Testis (tissue), 2 donors: ENCODE results near the gene SMARCD1.

Source experiments
- POLR2A ChIP-seq: fragments of 450-650 bp; IDR thresholded peaks from one replicate; pipeline ENCODE4 v1.6.1; 2017; ENCODE audit warnings: antibody characterized with exemption, mild to moderate bottlenecking, moderate library complexity
- TF ChIP-seq, protein P1 (sequence below), 3 experiments: fragments of 450-650 bp in 2 of 3; fragments of 200-600 bp in 1 of 3; sonication (generic) in 1 of 3; IDR thresholded peaks; one replicate each; pipeline ENCODE4 v1.5.1; 2016 to 2019; ENCODE audit warnings: antibody characterized with exemption in 3 of 3, mild to moderate bottlenecking in 2 of 3, moderate library complexity in 1 of 3

DNA sequence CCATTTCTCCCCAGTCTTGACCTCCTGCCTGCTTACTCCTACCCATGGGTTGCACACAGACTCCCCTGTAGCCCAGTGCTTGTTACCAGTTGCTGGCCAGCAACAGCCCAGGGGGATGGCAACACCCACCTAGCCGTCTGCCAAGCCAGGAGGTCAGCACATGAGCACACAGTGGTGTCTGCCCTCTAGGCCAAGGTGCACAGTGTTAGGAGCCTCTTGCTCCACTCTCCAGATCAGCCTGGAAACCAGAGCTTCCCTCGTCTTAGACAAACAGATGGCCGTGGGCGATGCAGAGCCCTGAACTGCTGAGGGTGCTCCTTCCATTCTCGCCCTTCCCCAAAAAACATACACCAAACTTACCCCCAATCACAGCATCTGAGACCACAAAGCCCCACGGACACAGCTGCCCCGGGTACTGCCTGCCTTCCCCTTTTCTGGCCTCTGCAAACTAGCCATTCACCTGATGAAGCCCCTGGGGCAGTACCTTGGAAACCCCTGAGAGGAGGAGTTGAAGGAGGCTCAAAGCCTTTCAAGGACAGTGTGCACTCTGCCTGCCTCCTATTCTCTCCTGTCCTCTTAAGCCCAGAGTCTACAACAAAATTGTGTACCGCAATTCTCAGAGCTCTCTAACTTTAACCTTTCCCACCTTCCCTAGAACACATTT, 17.6 kb downstream of the SMARCD1 start:
- TF ChIP-seq, protein P1, sequence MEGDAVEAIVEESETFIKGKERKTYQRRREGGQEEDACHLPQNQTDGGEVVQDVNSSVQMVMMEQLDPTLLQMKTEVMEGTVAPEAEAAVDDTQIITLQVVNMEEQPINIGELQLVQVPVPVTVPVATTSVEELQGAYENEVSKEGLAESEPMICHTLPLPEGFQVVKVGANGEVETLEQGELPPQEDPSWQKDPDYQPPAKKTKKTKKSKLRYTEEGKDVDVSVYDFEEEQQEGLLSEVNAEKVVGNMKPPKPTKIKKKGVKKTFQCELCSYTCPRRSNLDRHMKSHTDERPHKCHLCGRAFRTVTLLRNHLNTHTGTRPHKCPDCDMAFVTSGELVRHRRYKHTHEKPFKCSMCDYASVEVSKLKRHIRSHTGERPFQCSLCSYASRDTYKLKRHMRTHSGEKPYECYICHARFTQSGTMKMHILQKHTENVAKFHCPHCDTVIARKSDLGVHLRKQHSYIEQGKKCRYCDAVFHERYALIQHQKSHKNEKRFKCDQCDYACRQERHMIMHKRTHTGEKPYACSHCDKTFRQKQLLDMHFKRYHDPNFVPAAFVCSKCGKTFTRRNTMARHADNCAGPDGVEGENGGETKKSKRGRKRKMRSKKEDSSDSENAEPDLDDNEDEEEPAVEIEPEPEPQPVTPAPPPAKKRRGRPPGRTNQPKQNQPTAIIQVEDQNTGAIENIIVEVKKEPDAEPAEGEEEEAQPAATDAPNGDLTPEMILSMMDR (IDR thresholded peaks at IDR 0.05), result no peak
- no peak for TF ChIP-seq POLR2A
